Activated CD8-positive, alpha-beta memory T cell treated with anti-CD3 and anti-CD28 coated beads for 48 hours (primary cell): ENCODE measurements around the gene NT5C2.

Experiments
- DNase-seq, 3 experiments: peaks; one replicate each; pipeline ENCODE4 v3.0.0-alpha.2; 2020; ENCODE audit warnings: low read depth in 2 of 3, low spot score in 2 of 3

The NT5C2 gene

DNA sequence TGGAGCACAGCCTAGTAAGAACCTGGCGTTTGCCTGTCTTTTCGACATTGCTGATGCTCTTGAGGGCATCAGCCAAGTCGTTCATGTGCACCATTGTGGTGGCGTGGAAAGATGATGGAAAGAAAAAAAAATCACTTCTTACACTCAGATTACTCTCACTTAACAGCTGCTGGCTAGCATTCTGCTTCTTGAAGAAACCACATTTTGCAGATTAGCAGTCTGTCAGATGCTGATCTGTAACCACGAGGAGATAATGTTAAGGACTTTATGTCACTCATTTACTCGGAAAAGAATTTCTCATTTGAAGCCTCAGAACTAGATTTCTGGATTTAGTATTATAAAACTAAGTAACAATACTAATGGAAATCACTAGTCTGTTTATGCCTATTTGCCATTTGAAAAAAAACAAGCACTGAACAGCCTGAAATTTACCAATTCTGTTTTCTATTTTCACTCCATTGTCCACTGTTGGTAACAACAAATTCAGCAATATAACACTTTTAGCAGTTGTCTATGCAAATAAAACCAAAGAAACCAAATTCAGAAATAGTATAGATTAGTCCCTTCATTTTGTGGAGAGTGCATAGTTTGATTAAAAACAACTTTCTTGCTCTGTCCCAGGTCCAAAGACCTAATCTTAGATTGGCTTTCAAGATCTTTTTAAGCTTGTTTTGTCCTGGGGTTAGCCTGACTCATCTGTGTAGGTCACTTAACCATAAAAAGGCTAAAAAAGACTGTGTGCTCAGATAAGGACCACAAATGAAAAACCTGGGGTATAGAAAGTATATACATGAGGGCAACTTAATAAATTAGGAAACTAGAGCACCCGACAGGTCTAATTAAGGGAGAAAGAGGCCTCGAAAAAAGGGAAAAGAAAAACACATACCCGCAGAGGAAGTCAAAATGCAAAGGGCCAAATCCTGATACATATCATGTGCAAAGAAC is 67.5 kb downstream of the NT5C2 start:
- DNase-seq, result no peak

DNA sequence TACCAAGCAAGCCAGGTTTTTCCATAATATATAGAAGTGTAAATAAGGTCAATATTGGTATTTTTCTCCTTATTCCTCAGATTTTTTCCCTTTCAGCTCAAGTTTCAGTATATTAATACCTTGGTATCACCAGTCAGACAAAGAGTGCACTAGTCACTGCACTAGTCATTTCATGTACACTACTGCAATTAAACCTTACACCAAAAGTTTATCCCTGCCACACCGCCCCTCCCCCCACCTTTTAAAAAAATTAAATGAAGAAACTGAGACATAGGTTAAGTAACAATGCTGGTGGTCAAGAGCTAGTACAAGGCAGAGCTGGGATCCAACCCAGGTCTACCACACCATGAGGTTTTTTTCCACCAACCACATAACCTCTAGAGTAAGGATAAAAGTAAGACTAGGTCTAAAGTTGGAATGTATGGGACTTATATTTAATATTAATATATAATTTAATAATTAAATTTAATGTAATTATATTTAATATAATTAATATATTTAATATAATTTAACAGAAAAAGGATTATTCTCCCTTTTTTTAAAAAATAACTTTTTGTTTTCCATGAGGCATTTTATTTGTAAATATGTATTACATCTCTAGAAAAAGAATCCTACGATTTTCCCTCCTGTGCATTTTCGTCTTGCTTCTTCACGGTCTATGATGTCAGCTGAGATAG is 68.5 kb downstream of the NT5C2 start:
- no peak for DNase-seq

DNA sequence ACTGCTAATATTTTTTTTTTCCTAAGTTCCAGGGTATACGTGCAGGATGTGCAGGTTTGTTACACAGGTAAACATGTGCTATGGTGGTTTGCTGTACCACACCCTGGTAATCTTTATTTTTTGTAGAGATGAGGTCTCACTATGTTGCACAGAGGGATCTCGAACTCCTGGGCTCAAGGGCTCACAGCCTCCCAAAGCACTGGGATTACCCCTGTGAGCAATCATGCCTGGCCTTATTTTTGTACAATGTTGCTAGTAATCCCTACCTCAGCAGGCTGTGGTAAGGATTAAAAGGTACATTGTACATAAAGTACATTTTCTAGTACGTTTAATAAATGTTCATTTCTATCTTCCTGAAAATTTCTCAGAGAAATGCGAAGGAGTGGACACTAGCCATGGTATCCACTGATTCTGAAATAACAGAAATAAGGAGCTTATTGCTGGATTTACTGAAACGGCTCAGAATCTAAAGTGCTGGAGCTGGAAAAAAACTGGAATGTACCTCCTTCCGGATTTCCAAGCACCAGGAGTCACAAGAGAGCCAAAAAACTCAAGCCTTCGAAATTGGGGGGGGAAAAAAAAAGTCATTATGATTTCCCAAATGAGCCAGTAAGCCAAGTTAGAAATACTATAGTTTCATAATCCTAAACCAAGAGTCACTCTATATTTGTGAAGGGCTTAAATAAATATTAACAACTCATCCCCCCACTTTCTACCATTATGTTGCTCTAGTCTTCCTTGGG is 69.6 kb downstream of the NT5C2 start:
- no peak for DNase-seq

DNA sequence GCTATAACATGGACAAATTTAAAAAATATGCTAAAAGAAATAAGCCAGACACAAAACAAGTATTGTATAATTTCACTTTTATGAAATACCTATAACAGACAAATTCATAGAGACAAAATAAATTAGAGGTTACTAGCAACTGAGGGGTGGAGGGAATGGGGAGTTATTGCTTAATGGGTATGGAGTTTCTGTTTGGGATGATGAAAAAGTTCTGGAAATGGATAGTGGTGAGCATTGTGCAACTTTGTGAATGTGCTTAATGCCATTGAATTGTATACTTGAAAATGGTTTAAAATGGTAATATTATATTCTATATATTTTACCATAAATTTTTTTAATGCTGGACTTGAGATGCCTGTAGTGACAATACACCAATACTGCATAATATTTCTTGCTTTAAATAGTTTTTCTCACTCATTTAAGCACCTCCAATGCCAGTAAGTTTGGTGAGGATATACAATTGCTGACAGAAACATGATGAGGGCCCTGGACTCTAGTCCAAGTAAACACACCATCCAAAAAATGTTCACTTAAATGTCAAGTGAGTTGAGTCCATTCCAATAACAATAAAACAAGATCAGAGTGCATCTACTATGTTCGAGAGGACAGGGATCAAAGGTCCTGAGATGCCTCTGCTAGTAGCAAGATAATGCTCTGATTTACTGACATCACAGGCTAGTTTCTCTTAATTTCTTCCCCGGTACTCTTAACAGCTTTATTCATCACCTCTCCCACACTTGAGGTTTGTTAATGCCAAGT is 71.9 kb downstream of the NT5C2 start:
- no peak for DNase-seq

DNA sequence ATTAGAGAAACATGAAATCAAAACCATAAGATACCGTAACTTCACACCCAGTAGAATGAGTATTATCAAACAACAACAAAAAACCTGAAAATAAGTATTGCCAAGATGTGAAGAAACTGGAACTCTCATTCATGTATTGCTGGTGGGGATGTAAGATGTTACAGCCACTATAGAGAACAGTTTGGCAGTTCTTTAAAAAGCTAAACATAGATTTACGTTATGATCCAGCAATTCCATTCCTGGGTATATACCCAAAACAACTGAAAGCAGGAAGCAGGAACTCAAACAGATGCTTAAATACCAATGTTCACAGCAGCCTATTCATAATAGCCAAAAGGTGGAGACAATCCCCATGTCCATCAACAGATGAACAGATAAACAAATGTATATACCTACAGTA is 72.5 kb downstream of the NT5C2 start:
- no peak for DNase-seq

DNA sequence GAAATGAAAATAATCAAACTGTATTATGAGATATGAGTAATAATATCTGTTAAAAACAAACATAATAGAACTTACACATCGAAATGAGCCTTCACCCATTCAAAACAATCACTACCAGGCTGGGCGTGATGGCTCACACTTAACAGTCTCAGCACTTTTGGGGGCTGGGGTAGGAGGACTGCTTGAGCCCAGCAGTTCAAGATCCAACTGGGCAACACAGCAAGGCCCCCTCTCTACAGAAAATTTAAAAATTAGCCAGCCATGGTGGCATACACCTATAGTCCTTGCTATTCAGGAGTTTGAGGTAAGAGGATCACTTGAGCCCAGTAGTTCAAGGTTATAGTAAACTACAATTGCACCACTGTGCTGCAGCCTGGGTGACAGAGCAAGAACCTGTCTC is 75.8 kb downstream of the NT5C2 start:
- DNase-seq, result no peak

DNA sequence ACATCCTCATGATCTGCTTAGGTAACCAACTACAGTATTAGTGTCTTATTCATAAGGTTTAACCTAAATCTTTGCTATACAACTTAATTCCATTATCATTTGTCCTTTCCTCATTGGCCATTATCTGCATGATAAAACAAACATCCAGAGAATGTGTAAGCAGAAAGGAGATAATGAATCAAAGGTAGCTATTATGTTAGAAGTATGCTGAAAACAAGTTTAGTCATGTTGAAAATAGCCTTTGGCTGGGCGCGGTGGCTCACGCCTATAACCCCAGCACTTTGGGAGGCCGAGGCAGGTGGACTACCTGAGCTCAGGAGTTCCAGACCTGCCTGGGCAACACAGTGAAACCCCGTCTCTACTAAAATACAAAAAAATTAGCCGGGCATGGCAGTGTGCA is 78.2 kb downstream of the NT5C2 start:
- no peak for DNase-seq

DNA sequence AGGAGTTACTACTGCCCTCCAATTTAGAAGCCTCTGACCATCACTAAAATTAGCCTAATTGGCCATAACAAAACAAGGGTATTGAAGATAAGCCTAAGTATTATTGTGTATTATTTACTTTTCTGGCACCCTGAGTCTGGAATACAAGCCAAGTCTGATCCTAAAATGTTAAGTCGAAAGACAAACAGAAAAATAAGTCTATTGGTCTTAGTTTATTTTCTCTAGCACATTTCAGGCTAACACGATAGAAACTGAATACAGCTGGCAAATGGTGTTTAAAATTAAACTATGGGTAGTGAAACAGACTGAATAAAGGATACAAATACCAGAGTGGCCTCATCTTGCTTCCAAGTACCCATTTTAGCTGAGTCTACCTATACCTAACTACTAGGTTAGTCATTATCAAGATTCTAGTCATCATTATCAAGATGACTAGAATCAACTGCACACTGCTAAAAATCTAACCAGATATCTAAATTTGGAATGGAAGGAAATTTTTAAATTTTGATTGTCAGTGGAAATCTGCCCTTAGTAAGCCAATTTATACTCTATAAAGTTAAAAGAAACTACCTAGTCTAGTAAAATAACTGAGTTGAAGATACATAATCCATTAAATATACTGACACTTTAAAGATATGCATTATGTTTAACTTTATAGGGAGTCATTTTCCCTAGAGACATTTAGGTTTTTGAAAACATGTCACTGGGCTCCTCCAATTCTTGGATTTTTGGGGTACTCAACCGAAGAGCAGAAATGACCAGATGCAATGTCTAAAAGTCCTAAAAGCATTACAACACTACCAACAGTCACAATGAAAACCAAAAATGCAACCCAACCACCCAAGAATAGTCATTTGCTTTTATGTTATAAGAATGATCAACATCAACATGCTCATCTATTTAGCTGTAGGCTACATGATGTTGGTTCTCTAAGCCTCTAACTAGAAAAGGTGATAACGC is 80.9 kb downstream of the NT5C2 start:
- no peak for DNase-seq

DNA sequence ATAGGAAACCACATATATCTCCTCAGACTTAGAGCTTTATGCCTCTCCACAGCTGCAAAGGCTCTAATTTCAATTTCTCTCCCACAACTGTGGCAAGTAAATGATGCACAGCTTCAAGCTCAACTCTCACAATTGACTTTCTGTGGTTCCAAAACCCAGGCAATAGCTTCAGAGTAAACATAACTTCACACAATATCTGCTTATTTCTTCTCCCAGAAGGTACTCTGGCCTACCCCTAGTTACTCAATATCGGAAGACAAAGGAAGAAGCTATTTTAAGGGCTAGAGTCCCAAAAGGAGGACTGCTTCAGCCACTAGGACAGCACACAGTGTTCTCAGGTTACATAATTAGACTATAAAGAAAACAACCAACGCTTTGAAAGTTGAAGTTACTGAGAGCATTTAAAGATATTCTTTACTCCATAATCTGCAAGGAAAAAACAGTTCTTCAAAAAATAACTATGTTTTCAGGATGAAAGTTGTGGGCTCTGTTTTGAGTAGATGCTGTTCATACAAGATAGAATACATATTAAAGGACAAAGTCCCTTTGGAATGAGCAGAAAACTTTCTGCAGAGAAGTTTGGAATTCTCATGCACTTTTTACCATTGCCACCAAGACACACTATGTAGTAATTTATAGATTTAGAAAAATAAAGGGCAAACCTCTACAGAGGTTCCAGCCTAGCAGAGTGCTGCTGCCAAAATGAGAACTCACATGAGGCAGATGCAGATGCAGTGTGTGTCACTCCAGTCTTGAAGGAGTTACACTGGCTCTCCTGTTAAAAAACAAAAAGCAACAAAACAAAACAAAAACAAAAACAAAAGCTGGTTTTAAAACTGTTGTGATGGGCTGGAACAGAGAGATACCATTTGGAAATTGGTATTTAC is 81.8 kb downstream of the NT5C2 start:
- DNase-seq, result no peak

DNA sequence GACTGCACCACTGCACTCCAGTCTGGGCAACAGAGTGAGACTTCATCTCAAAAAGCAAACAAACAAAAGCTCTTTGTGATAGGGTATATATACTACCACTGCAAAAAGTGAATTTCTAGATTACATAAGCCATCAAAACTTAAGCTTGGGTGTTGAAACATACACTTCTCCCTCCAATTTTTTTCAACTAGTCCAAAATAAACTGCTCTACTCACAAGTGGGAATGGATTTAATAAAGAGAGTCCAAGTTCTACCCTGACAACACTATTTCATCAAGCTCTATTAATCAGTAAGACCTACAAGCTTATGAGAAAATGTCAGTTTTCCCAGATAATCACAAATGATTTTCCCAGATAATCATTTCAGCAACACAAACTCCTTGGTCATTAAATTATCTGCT is 82.7 kb downstream of the NT5C2 start:
- DNase-seq, result no peak

DNA sequence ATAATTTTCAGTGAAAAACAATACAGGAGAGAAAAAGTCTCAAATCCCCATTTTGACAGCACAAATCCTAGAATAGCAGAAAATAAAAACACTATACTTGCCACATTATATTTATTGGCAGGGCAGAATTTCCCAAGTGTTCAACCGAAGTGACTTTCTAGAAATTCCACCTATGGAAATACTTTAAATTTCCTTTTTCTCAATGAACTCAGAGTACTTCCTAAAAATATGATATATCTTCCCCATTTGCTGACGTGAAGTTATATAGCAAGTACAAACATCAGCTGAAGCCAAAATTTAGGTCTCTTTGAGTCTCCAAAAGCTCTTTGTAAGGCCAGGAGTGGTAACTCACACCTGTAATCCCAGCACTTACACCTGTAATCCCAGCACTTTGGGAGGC is 83.3 kb downstream of the NT5C2 start:
- no peak for DNase-seq

DNA sequence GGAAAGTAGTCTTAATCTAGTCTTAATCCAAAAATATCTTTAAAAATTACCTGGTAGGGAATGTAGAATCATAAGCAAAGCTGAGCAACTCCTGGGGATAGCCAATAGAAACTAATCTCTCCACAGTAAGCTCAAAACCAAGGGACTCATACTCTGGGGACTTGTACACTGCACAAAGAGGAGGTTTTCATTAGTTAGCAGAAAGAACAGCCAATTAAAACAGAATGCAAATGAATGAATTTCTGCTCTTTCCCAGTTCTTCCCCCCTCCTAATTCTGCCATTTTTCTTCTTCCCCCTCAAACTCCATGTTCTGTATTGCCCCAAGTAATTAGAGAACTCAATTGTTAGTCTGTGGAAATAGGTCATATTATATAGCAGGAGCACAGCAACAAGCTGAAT is 86.5 kb downstream of the NT5C2 start:
- no peak for DNase-seq

DNA sequence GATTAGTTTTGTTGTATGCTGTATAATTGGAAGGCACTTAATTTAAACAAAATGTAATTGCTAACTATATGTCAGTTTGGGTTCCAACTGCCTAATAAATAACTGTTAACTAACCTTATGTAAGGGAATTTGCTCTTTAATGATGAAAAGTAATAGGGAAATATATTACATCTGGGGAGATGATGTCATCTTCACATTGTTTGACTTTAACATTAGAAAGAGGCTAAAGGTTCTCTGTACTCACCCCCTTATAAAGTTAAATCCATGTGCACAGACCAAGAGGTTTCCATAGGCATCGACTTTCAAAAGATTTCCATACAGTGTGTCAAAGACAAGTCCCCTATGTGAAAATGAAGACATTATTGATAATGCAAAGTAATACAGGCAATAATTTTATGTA is 87.6 kb downstream of the NT5C2 start:
- no peak for DNase-seq

DNA sequence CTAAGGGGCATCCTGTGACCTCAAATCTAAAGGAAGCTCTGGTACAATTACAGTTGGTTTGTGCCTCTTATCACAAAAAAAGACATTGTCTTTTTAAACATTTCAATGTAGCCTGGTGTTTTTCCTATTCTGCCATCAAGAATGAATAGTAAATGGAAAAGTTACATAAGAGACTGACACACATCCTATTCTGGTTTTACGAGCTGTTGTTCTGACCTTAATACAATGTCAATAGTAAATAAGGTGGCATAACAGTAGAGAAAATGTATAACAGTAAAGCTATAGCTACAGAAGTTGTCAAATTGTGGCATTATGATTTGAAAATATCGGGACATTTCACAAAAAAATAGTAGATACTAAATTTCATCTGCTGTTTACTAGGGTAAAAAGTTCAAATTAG is 88.4 kb downstream of the NT5C2 start:
- no peak for DNase-seq

DNA sequence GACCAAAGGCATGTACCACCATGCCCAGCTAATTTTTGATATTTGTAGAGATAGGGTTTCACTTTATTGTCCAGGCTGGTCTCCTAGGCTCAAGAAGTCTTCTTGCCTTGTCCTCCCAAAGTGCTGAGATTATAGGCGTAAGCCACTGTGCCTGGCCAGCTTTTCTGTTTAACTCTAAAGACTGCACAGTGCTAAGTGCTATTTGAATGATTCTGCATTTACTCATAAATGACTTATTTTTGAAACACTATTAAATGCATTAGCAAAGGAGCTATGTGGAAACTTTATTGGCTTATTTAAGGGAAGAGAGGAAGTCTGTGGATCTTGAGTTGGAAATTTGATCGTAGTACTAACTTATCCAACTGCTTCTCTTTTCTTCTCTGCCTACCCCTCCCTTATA is 89.1 kb downstream of the NT5C2 start:
- no peak for DNase-seq

DNA sequence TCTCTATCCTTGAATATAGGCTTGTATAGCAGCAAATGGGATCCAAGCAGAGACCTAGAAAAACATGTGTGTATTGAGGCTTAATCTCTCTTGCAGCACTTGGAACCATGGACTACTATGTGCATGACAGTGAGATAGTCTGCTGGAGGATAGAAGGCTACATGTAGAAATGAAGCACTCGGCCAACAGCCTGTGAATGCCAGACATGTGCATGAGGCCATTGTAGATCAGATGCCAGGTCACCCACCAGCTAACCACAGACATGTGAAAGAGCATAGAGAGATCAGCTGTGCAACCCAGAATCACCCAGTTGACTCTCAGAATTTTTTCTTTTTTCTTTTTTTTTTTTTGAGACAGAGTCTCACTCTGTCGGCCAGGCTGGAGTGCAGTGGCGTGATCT is 90.9 kb downstream of the NT5C2 start:
- no peak for DNase-seq

DNA sequence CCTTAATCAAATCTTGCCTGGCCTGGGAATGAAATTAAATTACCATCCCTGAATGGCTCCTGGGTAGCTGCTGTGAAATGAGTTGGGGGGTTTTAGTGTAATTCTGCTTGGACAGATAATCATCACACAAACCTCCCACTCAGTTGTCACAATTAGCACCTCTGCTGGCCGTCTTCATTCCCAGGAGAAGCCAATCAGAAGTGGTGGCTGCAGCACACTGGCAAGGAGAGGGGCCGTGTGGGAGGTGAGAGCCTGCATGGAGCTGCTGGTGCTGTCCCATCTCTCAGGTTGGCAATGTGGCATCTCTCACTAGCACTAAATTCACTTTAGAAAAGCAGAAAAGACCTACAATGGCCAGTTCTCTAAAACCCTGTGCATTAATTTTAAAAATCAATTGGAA is 92.5 kb downstream of the NT5C2 start:
- no peak for DNase-seq

DNA sequence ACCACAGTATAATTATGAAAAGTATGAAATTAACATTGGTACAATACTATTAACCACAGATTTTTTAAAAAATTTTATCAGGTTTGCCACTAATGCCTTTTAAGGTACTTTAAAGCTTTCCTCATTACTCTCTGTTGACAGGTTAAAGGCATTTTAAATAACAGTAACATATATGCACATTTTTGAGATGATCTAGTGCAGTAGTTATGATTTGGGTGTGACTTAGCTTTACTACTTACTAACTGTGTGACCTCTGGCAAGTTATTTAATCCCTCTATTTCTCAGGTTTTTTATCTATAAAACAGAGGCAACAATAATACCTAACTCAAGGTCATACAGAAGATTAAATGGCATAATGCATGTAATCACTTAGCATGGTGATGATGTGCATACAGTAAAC is 94.8 kb downstream of the NT5C2 start:
- no peak for DNase-seq

DNA sequence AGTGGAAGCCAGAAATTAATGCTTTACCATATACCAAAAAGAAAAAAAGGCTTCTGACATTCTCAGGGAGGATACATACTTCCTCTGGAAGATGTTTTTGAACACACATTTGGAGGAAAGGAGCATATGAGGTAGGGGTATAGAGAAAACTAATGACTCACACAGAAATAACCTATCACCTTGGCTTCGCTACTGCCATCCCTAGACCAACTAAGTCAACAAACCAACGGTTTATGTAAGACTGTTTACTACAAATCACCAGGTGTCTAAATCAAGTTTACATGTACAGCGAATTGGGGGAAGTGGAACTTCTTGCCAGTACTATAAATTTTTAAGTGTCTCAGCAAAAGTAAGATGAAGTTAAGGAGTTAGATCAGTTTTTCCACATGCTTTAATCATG is 96.9 kb downstream of the NT5C2 start:
- DNase-seq, result no peak
